HG03378 (cell line): ENCODE measurements around the gene MLLT1.

Experiments used
- ATAC-seq: cut with Tn5 transposase; IDR thresholded peaks from one replicate; pipeline ENCODE4 v1.9.1; 2021; ENCODE audit warnings: mild to moderate bottlenecking, moderate library complexity; ENCODE audit not compliant: unreplicated experiment

Gene MLLT1

GRCh38 chr19:6212403-6213265 is 67.1 kb downstream of the MLLT1 start:
- ATAC-seq = no peak

GRCh38 chr19:6211632-6212402 is 68.0 kb downstream of the MLLT1 start:
- ATAC-seq = no peak

GRCh38 chr19:6210721-6211600 is 68.8 kb downstream of the MLLT1 start:
- ATAC-seq = no peak

DNA sequence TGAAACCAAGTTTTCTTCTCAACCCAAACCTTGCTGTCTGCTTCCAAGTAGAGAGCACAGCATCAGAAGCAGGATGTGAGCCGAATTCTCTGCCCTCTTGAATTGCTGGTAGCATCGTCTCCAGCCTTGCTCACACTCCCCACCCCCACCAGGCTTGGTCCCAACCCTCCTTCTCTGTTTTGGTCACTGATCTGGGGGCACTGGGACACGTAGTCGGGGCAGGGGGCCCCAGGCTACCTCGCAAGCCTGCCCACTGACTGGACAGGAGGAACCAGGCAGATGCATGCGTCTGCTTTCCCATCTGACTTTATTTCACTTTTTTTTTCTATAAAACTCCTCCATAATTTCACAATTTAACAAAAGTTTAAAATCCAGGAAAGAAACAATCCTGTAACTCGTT is 69.7 kb downstream of the MLLT1 start:
- no peak for ATAC-seq

- ATAC-seq = no peak
These were observed 70.1 kb downstream of the MLLT1 start for GRCh38 chr19:6209680-6210079.

GRCh38 chr19:6209233-6209632 is 70.5 kb downstream of the MLLT1 start:
- no peak for ATAC-seq

- no peak for ATAC-seq
These were observed 74.7 kb downstream of the MLLT1 start for GRCh38 chr19:6204866-6205723.

DNA sequence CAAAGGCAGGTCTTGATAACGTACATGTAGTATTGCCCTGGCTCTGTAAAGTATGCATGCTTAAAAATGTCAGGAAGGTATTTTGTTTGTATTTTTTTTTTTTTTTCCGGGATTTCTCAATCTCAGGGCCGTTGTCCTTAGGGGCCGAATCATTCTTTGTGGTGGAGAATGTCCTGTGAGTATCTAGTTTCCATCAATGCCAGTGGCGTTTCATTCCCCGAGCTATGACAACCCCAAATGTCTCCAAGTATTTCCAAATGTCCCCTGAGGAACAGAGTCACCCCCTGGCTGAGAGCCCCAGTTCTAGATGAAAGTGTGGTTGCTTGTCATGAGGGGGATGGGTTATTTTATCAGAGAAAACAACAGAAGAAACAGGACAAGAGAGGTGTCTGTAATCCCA is 75.6 kb downstream of the MLLT1 start:
- ATAC-seq = no peak

GRCh38 chr19:6199240-6199994 is 80.4 kb downstream of the MLLT1 start:
- ATAC-seq = peak; percentile 66

- ATAC-seq = peak; percentile 5
These were observed 80.9 kb downstream of the MLLT1 start for GRCh38 chr19:6198896-6199239.

DNA sequence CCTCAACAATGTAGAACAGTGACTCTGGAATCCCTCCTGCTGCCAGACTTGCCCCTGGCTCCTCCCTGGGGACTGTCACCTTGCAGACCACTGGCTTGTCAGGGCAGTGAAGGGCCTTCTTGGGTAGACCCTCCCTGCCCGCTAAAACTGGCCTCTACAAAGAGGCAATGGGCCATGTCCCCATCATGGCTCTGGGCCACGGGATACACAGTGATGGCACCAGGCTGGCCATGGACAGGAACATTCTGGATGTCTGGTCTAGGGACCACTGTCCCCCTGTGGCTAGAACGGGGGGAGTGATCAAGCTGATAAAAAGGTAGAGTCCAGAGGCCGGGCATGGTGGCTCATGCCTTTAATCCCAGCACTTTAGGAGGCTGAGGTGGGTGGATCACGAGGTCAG is 83.4 kb downstream of the MLLT1 start:
- ATAC-seq = no peak

GRCh38 chr19:6188811-6189210 is 91.0 kb downstream of the MLLT1 start:
- no peak for ATAC-seq

GRCh38 chr19:6187374-6187773 is 92.4 kb downstream of the MLLT1 start:
- no peak for ATAC-seq

- no peak for ATAC-seq
These were observed 93.6 kb downstream of the MLLT1 start for GRCh38 chr19:6185835-6186834.

GRCh38 chr19:6185093-6185834 is 94.5 kb downstream of the MLLT1 start:
- no peak for ATAC-seq

DNA sequence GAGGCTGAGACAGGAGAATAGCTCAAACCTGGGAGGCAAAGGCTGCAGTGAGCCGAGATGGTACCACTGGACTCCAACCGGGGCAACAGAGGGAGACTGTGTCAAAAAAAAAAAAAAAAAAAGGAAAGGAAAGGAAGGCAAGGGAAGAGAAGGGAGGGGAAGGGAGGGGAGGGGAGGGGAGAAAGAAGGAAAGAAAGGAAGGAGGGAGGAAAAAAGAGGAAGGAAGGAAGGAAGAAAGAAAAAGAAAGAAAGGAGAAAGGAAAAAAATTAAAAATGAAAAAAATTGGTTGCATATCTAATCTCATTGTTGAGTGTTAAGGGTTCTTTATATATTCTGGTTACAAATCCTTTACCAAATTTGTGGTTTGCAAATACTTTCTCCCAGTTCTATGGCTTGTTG is 98.7 kb downstream of the MLLT1 start:
- ATAC-seq = no peak

- ATAC-seq = no peak
These were observed 106.6 kb downstream of the MLLT1 start for GRCh38 chr19:6173190-6173589.
